Dermis microvascular lymphatic vessel endothelial cell (primary cell): Measurements from ENCODE around the gene GPHB5. TPM values are rescaled to one million over a fixed set of nuclear protein-coding genes. Genes with fewer than 3 reads are reported as not detected.

ENCODE experiments used
- total RNA-seq: library from RNA; depleted of rRNA; stranded (reverse); fragments of >200 nt; gene quantifications from 2 replicates; pipeline ENCODE4 v1.2.1, GENCODE V29; 2014

Gene GPHB5
- total RNA-seq, 1 donor from 2014 or later = not detected

Other genes starting within 250 kb of the GPHB5 start
- gene RHOJ, start 114.5 kb downstream of the GPHB5 start, total RNA-seq = 65.9 and 163 TPM in 2 replicates
- 9.9 and 10.4 TPM in 2 replicates for gene PPP2R5E, start 224.4 kb upstream of the GPHB5 start, total RNA-seq